ENCODE results near the gene AGAP9.
"Not testable (repeated sequence)": the region's sequence is repeated elsewhere in the genome, so short reads cannot be mapped to it uniquely, and the experiment has no call there.

DNA sequence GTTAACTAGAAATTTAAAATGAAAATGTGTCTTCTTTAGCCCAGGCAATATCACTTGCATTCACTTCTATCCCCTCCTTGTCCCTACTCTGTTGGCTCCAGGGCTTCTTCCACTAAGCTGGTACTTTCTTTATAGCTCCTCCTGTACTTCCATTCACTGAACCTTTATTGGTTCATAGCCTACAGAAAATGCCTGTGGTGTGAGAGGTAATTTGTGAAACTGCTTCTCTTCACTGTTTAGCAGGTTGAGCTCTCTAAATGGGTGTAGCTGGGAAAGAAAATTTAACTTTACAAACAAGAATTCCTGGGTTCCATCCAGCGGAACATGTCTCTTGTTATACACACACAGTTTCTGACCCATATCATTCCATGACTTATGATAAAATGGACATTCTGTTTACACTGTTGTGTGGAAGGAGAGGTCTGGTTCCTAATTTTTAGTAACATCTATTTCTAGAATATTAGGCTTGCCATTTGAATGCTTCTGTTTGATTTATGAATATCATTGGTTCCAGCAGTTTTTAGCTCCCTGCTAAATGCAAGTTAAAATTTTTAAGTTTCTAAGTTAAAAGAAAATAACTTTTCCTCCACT, 36.4 kb upstream of the AGAP9 start:
- TF ChIP-seq, protein P1, sequence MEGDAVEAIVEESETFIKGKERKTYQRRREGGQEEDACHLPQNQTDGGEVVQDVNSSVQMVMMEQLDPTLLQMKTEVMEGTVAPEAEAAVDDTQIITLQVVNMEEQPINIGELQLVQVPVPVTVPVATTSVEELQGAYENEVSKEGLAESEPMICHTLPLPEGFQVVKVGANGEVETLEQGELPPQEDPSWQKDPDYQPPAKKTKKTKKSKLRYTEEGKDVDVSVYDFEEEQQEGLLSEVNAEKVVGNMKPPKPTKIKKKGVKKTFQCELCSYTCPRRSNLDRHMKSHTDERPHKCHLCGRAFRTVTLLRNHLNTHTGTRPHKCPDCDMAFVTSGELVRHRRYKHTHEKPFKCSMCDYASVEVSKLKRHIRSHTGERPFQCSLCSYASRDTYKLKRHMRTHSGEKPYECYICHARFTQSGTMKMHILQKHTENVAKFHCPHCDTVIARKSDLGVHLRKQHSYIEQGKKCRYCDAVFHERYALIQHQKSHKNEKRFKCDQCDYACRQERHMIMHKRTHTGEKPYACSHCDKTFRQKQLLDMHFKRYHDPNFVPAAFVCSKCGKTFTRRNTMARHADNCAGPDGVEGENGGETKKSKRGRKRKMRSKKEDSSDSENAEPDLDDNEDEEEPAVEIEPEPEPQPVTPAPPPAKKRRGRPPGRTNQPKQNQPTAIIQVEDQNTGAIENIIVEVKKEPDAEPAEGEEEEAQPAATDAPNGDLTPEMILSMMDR (IDR thresholded peaks at IDR 0.05), result not testable (repeated sequence)
- TF ChIP-seq POLR2A (IDR thresholded peaks at IDR 0.05), result not testable (repeated sequence)
